Trophoblast cell (in vitro differentiated cells and primary cell): ENCODE results near the gene ANKRD13A.
"Not testable (repeated sequence)": the region's sequence is repeated elsewhere in the genome, so short reads cannot be mapped to it uniquely, and the experiment has no call there.

Experiments used
- DNase-seq, 2 donors: peaks; one replicate each; pipeline ENCODE4 v3.0.0-alpha.2; 2016
- H2AFZ ChIP-seq: 2 replicates; pipeline ENCODE4 v1.6.1; 2013; ENCODE audit warnings: low read length, moderate library complexity, mild to moderate bottlenecking; ENCODE audit not compliant: insufficient read depth, poor library complexity
- H2AK5ac ChIP-seq: 2 replicates; pipeline ENCODE4 v1.6.1; 2013; ENCODE audit warnings: mild to moderate bottlenecking, low read length
- H2BK120ac ChIP-seq: 2 replicates; pipeline ENCODE4 v1.6.1; 2013; ENCODE audit warnings: low read length, mild to moderate bottlenecking, moderate library complexity; ENCODE audit not compliant: insufficient read depth, poor library complexity
- H2BK12ac ChIP-seq: 2 replicates; pipeline ENCODE4 v1.6.1; 2013; ENCODE audit warnings: mild to moderate bottlenecking, low read length, moderate library complexity
- H2BK5ac ChIP-seq: 2 replicates; pipeline ENCODE4 v1.6.1; 2013; ENCODE audit warnings: low read length, low read depth, moderate library complexity, mild to moderate bottlenecking; ENCODE audit not compliant: poor library complexity
- H3K14ac ChIP-seq: 2 replicates; pipeline ENCODE4 v1.6.1; 2013; ENCODE audit warnings: mild to moderate bottlenecking, low read length
- H3K18ac ChIP-seq: 2 replicates; pipeline ENCODE4 v1.6.1; 2013; ENCODE audit warnings: mild to moderate bottlenecking, low read length
- H3K23ac ChIP-seq: 2 replicates; pipeline ENCODE4 v1.6.1; 2013; ENCODE audit warnings: low read length
- H3K27ac ChIP-seq: 2 replicates; pipeline ENCODE4 v1.5.1; 2013; ENCODE audit warnings: low read depth, mild to moderate bottlenecking, inconsistent platforms, low read length, moderate library complexity
- H3K27me3 ChIP-seq: 2 replicates; pipeline ENCODE4 v1.6.1; 2013; ENCODE audit warnings: inconsistent platforms, mild to moderate bottlenecking, low read length, moderate library complexity; ENCODE audit not compliant: insufficient read depth
- H3K36me3 ChIP-seq, 2 experiments: 1 replicate in 1 of 2; 2 replicates in 1 of 2; pipeline ENCODE4 v1.6.1; 2013; ENCODE audit warnings: low read length in 2 of 2, mild to moderate bottlenecking in 2 of 2, moderate library complexity in 1 of 2; ENCODE audit not compliant: insufficient read depth in 2 of 2, control insufficient read depth in 1 of 2
- H3K4ac ChIP-seq: 2 replicates; pipeline ENCODE4 v1.6.1; 2013; ENCODE audit warnings: low read depth, mild to moderate bottlenecking, low read length, moderate library complexity
- H3K4me1 ChIP-seq, 2 experiments: 1 replicate in 1 of 2; 2 replicates in 1 of 2; pipeline ENCODE4 v1.6.1; 2013; ENCODE audit warnings: low read length in 2 of 2, mild to moderate bottlenecking in 2 of 2, moderate library complexity in 1 of 2; ENCODE audit not compliant: insufficient read depth in 2 of 2, control insufficient read depth in 1 of 2
- H3K4me2 ChIP-seq: 2 replicates; pipeline ENCODE4 v1.6.1; 2013; ENCODE audit warnings: inconsistent platforms, mild to moderate bottlenecking, low read length, moderate library complexity
- H3K4me3 ChIP-seq: 2 replicates; pipeline ENCODE4 v1.5.1; 2013; ENCODE audit warnings: mild to moderate bottlenecking, low read depth, low read length, inconsistent platforms
- H3K79me1 ChIP-seq: one replicate; pipeline ENCODE4 v1.6.1; 2013; ENCODE audit warnings: low read length
- H3K79me2 ChIP-seq: 2 replicates; pipeline ENCODE4 v1.6.1; 2013; ENCODE audit warnings: low read length, mild to moderate bottlenecking; ENCODE audit not compliant: control insufficient read depth, insufficient read depth, poor library complexity
- H3K9ac ChIP-seq: 2 replicates; pipeline ENCODE4 v1.6.1; 2013; ENCODE audit warnings: mild to moderate bottlenecking, low read length
- H3K9me3 ChIP-seq: 2 replicates; pipeline ENCODE4 v1.6.1; 2013; ENCODE audit warnings: low read depth, mild to moderate bottlenecking, control low read depth, inconsistent platforms, low read length; ENCODE audit not compliant: insufficient read depth
- H4K12ac ChIP-seq: 2 replicates; pipeline ENCODE4 v1.6.1; 2013; ENCODE audit warnings: low read depth, mild to moderate bottlenecking, low read length, moderate library complexity
- H4K8ac ChIP-seq: 2 replicates; pipeline ENCODE4 v1.6.1; 2013; ENCODE audit warnings: low read depth, mild to moderate bottlenecking, low read length, moderate library complexity
- H4K91ac ChIP-seq: one replicate; pipeline ENCODE4 v1.6.1; 2013; ENCODE audit warnings: low read depth, mild to moderate bottlenecking, low read length, moderate library complexity
- WGBS: extraction: QIAGEN DNeasy Blood & Tissue Kit; methylation state at CpG from one replicate; pipeline ENCODE4 v1.1.7; 2013; ENCODE audit warnings: missing lambda C conversion rate; ENCODE audit not compliant: insufficient read length, insufficient coverage; ENCODE audit errors: extremely low coverage; 5-methylcytosine and 5-hydroxymethylcytosine counted together

The ANKRD13A gene

DNA sequence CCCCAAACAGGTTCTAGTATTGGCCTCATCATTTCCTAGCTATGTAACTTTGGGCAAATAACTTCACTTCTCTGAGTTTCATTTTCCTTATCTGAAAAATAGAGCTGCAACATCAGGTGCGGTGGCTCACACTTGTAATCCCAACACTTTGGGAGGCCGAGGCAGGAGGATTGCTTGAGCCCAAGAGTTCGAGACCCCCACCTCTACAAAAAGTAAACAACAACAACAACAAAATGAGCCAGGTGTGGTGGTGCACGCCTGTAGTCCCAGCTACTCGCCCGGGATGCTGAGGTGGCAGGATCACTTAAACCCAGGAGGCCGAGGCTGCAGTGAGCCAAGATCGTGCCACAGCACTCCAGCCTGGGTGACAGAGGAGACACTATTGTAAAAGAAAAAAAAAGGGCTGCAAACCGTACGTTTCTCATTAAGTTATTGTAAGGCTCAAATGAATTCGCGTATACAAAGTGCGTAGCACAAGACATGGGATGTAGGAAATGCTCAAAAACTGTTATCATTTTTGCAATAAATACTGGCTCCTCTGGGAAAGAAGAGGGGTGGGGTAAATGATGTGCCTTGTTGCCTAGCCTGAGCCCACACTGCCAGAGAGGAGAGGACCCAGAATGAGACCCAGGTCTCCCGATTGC, 48.2 kb downstream of the ANKRD13A start:
- Histone ChIP-seq H3K27ac (no peak overlapping the region), H2AFZ (no peak overlapping the region), H3K4me2 (peak overlapping the region; percentile 63), H3K23ac (no peak overlapping the region), H3K9ac (no peak overlapping the region), H2BK5ac (no peak overlapping the region), H2BK120ac (no peak overlapping the region), H3K4me1 (no peaks in the 10 kb centered on the region), H3K14ac (no peak overlapping the region), H3K4me3 (no peak overlapping the region), H3K4ac (no peak overlapping the region), H4K91ac (no peak overlapping the region), H4K8ac (no peak overlapping the region), H3K18ac (no peak overlapping the region), H3K79me1 (peaks cover 3% of the 10 kb centered on the region), H3K79me2 (peaks cover 2% of the 10 kb centered on the region), H3K27me3 (no peaks in the 10 kb centered on the region), H2AK5ac (no peak overlapping the region), H3K36me3 (no peaks in the 10 kb centered on the region), H2BK12ac (no peak overlapping the region), H3K9me3 (no peaks in the 10 kb centered on the region), H4K12ac (no peak overlapping the region)
- no CpG with 5 or more reads among the region's 14 CpGs for WGBS
- no peak for DNase-seq

DNA sequence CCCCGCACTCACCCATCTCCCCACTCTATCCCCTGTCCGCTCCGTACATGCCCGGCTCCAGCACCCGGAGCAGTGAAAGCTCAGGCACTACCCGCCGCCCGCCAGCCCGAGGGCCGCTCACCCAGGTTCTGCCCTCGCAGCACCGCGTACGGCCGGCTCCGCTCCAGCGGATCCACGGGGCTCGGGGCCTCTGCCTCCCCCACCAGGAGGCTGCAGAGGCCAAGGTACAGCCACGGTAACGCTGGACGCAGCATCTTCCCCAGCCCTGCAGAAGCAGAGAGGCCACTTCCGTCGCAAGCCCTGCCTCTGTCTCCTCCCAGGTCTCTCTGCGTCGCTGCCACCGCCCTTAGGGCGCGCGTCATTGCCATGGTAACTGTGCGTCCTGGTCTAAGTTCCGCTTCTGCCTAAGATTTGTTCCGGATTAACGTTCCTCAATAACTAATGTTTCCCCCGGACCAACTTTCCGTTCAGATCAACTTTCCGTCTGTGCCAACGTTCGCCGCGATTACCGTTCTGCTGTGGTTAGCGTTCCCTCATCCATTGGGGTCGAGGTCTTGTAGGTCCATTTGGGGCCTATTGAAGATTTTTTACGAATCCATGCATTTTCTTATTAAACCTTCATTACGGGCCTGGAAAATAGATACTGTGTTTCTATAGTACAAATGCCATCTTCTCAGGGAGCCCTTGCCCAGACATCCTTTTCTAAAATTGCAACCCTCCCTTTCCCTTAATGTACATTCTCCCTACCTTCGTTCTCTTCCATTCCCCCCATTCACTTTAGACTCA, 49.2 kb downstream of the ANKRD13A start, which contains the start of gene C12orf76:
C12orf76 (minus strand) TSS at position 281 of the 786 bp plus-strand sequence; CDS start at position 254, 27 bp downstream.
- Histone ChIP-seq H2BK12ac (no peak within 1 kb of the TSS), H3K4me1 (no peaks in the 10 kb centered on the region), H3K36me3 (no peaks in the 10 kb centered on the region), H2AK5ac (no peak within 1 kb of the TSS), H3K4ac (peak within 1 kb of the TSS; percentile 7), H3K79me2 (peaks cover 2% of the 10 kb centered on the region), H3K27me3 (no peaks in the 10 kb centered on the region), H3K18ac (peak within 1 kb of the TSS; percentile 27), H3K4me3 (peak within 1 kb of the TSS; percentile 95), H3K9me3 (no peaks in the 10 kb centered on the region), H3K9ac (peak within 1 kb of the TSS; percentile 70), H4K91ac (peak within 1 kb of the TSS; percentile 41), H2AFZ (peak within 1 kb of the TSS; percentile 95), H3K23ac (no peak within 1 kb of the TSS), H3K27ac (no peak within 1 kb of the TSS), H4K8ac (peak within 1 kb of the TSS; percentile 92), H2BK5ac (peak within 1 kb of the TSS; percentile 22), H3K14ac (peak within 1 kb of the TSS; percentile 54), H3K79me1 (peaks cover 3% of the 10 kb centered on the region), H4K12ac (peak within 1 kb of the TSS; percentile 86), H2BK120ac (no peak within 1 kb of the TSS), H3K4me2 (peak within 1 kb of the TSS; percentile 75)
- 100% methylated on average over 1 of the region's 47 CpGs for WGBS
- peak; percentile 88 to 94 for DNase-seq

GRCh38 chr12:110049034-110049433, 49.8 kb downstream of the ANKRD13A start:
- H2AFZ ChIP-seq, H2BK12ac ChIP-seq, H3K79me2 ChIP-seq, H2BK5ac ChIP-seq, H3K23ac ChIP-seq, H3K9me3 ChIP-seq, H3K27ac ChIP-seq, H3K14ac ChIP-seq, H3K36me3 ChIP-seq, DNase-seq, H3K27me3 ChIP-seq, H4K12ac ChIP-seq, H4K91ac ChIP-seq, H3K4me1 ChIP-seq, H3K4ac ChIP-seq, H3K9ac ChIP-seq, H3K79me1 ChIP-seq, H2BK120ac ChIP-seq, H2AK5ac ChIP-seq, H3K4me3 ChIP-seq, H3K18ac ChIP-seq: not testable (repeated sequence)
- peak overlapping the region; percentile 75 for H3K4me2 ChIP-seq
- WGBS, result 100% methylated on average over 1 of the region's 11 CpGs
- peak overlapping the region; percentile 87 for H4K8ac ChIP-seq

DNA sequence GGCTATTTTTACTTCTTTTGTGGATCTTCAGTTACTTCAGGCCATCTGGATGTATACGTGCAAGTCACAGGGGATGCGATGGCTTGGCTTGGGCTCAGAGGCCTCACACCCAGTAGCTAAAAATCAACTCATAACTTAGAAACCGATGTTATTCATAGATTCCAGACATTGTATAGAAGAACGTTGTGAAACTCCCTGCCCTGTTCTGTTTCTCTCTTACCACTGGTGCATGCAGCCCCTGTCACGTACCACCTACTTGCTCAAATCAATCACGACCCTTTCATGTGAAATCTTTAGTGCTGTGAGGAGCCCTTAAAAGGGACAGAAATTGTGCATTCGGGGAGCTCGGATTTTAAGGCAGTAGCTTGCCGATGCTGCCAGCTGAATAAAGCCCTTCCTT, 50.4 kb downstream of the ANKRD13A start:
- not testable (repeated sequence) for H3K27me3 ChIP-seq, H2BK120ac ChIP-seq, H3K79me1 ChIP-seq, H3K9me3 ChIP-seq, H4K12ac ChIP-seq, H3K79me2 ChIP-seq, DNase-seq, H2BK5ac ChIP-seq, H4K91ac ChIP-seq, H3K4me1 ChIP-seq, H3K18ac ChIP-seq, H3K4me2 ChIP-seq, H2AK5ac ChIP-seq, H2BK12ac ChIP-seq, H3K23ac ChIP-seq, H2AFZ ChIP-seq, H3K4ac ChIP-seq, H4K8ac ChIP-seq, H3K4me3 ChIP-seq, H3K27ac ChIP-seq, H3K14ac ChIP-seq, H3K9ac ChIP-seq, H3K36me3 ChIP-seq
- WGBS, result no CpG with 5 or more reads among the region's 9 CpGs
